Naive thymus-derived CD8-positive, alpha-beta T cell (primary cell): ENCODE measurements around the gene FOCAD. TPM values are rescaled to one million over a fixed set of nuclear protein-coding genes. Genes with fewer than 3 reads are reported as not detected.

Experiments used
- ATAC-seq, 2 donors: fragments of 150-1000 bp; cut with Tn5 transposase in 1 of 2; sonication (Bioruptor Pico), chemical (Tn5 transposase) in 1 of 2; 1 replicate in 1 of 2; 2 replicates in 1 of 2; pipeline ENCODE4 v1.10.0; 2021; ENCODE audit warnings: mild to moderate bottlenecking in 2 of 2, moderate library complexity in 2 of 2
- POLR2A ChIA-PET: fragments of 350-600 bp; sonication (Branson Sonifier 250); formaldehyde crosslinking; loops from one replicate; lab custom pipeline; 2021; ENCODE audit warnings: antibody characterized with exemption; lab: Charles Lee
- DNase-seq, 10 donors: peaks; one replicate each; pipeline versions ENCODE4 v3.0.0 to v3.0.0-alpha.2; 2020 to 2022
- H3K27ac Mint-ChIP-seq, 10 donors: one replicate each; pipeline ENCODE4 v1.8.0; 2020 to 2022; ENCODE audit warnings: mild to moderate bottlenecking in 10 of 10, mixed read lengths in 10 of 10, moderate library complexity in 4 of 10, inconsistent platforms in 1 of 10
- H3K27me3 Mint-ChIP-seq, 5 donors: one replicate each; pipeline ENCODE4 v1.8.0; 2021 to 2022; ENCODE audit warnings: mixed read lengths in 5 of 5
- H3K36me3 Mint-ChIP-seq, 3 donors: one replicate each; pipeline ENCODE4 v1.8.0; 2020 to 2022; ENCODE audit warnings: mixed read lengths in 3 of 3, mild to moderate bottlenecking in 2 of 3, inconsistent platforms in 1 of 3
- H3K4me1 Mint-ChIP-seq, 4 donors: one replicate each; pipeline ENCODE4 v1.8.0; 2021 to 2022; ENCODE audit warnings: mixed read lengths in 4 of 4
- H3K4me3 Mint-ChIP-seq, 10 donors: one replicate each; pipeline ENCODE4 v1.8.0; 2020 to 2022; ENCODE audit warnings: mild to moderate bottlenecking in 10 of 10, mixed read lengths in 10 of 10, moderate library complexity in 6 of 10, inconsistent platforms in 1 of 10
- H3K9me3 Mint-ChIP-seq, 9 donors: one replicate each; pipeline ENCODE4 v1.8.0; 2020 to 2022; ENCODE audit warnings: mixed read lengths in 9 of 9, mild to moderate bottlenecking in 3 of 9, inconsistent platforms in 1 of 9, moderate library complexity in 1 of 9
- polyA plus RNA-seq, 3 donors: library from polyadenylated mRNA; unstranded; fragments of 300-500 nt; fragmentation: Illumina TruSeq; gene quantifications; one replicate each; pipeline ENCODE4 v1.2.3, GENCODE V29; 2021
- total RNA-seq, 8 experiments: library from RNA in 2 of 8; stranded (reverse) in 2 of 8; gene quantifications; one replicate each; pipeline ENCODE4 v1.2.3 and lab custom pipeline; 2021 to 2026

Gene FOCAD
- total and polyA plus RNA-seq, 5 experiments from 2014 or later: 12.5 to 16.1 (median 15.3) TPM

GRCh38 chr9:20714442-20715415, 30.7 kb downstream of the FOCAD start:
- Mint-ChIP-seq H3K4me3 (peak overlapping the region in 1 of 10 donors; percentile 1), H3K4me1 (peaks cover 7 to 24% (median 14%) of the 10 kb centered on the region in 4 donors), H3K9me3 (peaks cover 0 to 4% (median 0%) of the 10 kb centered on the region in 9 donors), H3K27me3 (no peaks in the 10 kb centered on the region), H3K27ac (no peak overlapping the region), H3K36me3 (peaks cover 0 to 39% (median 17%) of the 10 kb centered on the region in 3 donors)
- DNase-seq (no peak), ATAC-seq (no peak)
- POLR2A ChIA-PET: no interaction called here

- peaks cover 7 to 78% (median 33%) of the 10 kb centered on the region in 3 donors for H3K36me3 Mint-ChIP-seq
- peaks cover 15 to 29% (median 22%) of the 10 kb centered on the region in 4 donors for H3K4me1 Mint-ChIP-seq
- no peaks in the 10 kb centered on the region for H3K27me3 Mint-ChIP-seq
- H3K9me3 Mint-ChIP-seq: no peaks in the 10 kb centered on the region
- POLR2A ChIA-PET: no interaction called here
- no peak overlapping the region for H3K4me3 Mint-ChIP-seq
- DNase-seq (no peak), ATAC-seq (no peak)
- peak overlapping the region in 4 of 10 donors; percentile 15 to 68 (median 20) for H3K27ac Mint-ChIP-seq
Measured at GRCh38 chr9:20722221-20722620, 38.2 kb downstream of the FOCAD start.

- H3K9me3 Mint-ChIP-seq: no peaks in the 10 kb centered on the region
- H3K27ac Mint-ChIP-seq: peak overlapping the region in 3 of 10 donors; percentile 18 to 81 (median 66)
- peaks cover 13 to 30% (median 23%) of the 10 kb centered on the region in 4 donors for H3K4me1 Mint-ChIP-seq
- POLR2A ChIA-PET: no interaction called here
- peaks cover 7 to 65% (median 33%) of the 10 kb centered on the region in 3 donors for H3K36me3 Mint-ChIP-seq
- no peaks in the 10 kb centered on the region for H3K27me3 Mint-ChIP-seq
- no peak for ATAC-seq
- peak overlapping the region in 3 of 10 donors; percentile 2 to 27 (median 20) for H3K4me3 Mint-ChIP-seq
- DNase-seq: no peak
Measured at GRCh38 chr9:20725675-20726074, 41.6 kb downstream of the FOCAD start.

- Mint-ChIP-seq H3K4me1 (peaks cover 12 to 30% (median 23%) of the 10 kb centered on the region in 4 donors), H3K9me3 (no peaks in the 10 kb centered on the region), H3K4me3 (peak overlapping the region in 2 of 10 donors; percentile 20 to 22), H3K27me3 (no peaks in the 10 kb centered on the region), H3K27ac (peak overlapping the region in 4 of 10 donors; percentile 18 to 81 (median 54)), H3K36me3 (peaks cover 7 to 62% (median 29%) of the 10 kb centered on the region in 3 donors)
- ATAC-seq: no peak
- POLR2A ChIA-PET: interaction anchor here (0.6 kb wide), 1 partner anchor 62 kb away, joined by 3 read pairs; no protein-coding TSS in a partner anchor
- DNase-seq: no peak
Measured at GRCh38 chr9:20726144-20726543, 42.1 kb downstream of the FOCAD start.

- ATAC-seq: no peak
- POLR2A ChIA-PET: interaction anchor here (0.8 kb wide), 1 partner anchor 302 kb away, joined by 9 read pairs; no protein-coding TSS in a partner anchor
- no peak overlapping the region for H3K4me3 Mint-ChIP-seq
Measured at GRCh38 chr9:20728493-20729220, 44.6 kb downstream of the FOCAD start.

GRCh38 chr9:20729523-20729922, 45.5 kb downstream of the FOCAD start:
- H3K27ac Mint-ChIP-seq: no peak overlapping the region

More at GRCh38 chr9:20728493-20729220, 44.6 kb downstream of the FOCAD start:
- DNase-seq: no peak
- H3K36me3 Mint-ChIP-seq: peaks cover 5 to 55% (median 27%) of the 10 kb centered on the region in 3 donors
- no peaks in the 10 kb centered on the region for H3K27me3 Mint-ChIP-seq
- no peaks in the 10 kb centered on the region for H3K9me3 Mint-ChIP-seq
- H3K4me1 Mint-ChIP-seq: peaks cover 12 to 22% (median 18%) of the 10 kb centered on the region in 4 donors
- H3K27ac Mint-ChIP-seq: no peak overlapping the region

GRCh38 chr9:20732118-20732517, 48.1 kb downstream of the FOCAD start:
- POLR2A ChIA-PET: no interaction called here
- DNase-seq (no peak), ATAC-seq (no peak)
- peaks cover 0 to 41% (median 24%) of the 10 kb centered on the region in 3 donors for H3K36me3 Mint-ChIP-seq
- H3K9me3 Mint-ChIP-seq: no peaks in the 10 kb centered on the region
- H3K4me1 Mint-ChIP-seq: peaks cover under 1 to 9% (median 4%) of the 10 kb centered on the region in 4 donors
- peak overlapping the region in 1 of 10 donors; percentile 9 for H3K27ac Mint-ChIP-seq
- no peaks in the 10 kb centered on the region for H3K27me3 Mint-ChIP-seq
- H3K4me3 Mint-ChIP-seq: no peak overlapping the region

More at GRCh38 chr9:20729523-20729922, 45.5 kb downstream of the FOCAD start:
- POLR2A ChIA-PET: no interaction called here
- Mint-ChIP-seq H3K9me3 (no peaks in the 10 kb centered on the region), H3K27me3 (no peaks in the 10 kb centered on the region), H3K4me1 (peaks cover 12 to 22% (median 18%) of the 10 kb centered on the region in 4 donors), H3K36me3 (peaks cover 3 to 51% (median 24%) of the 10 kb centered on the region in 3 donors), H3K4me3 (no peak overlapping the region)
- DNase-seq: no peak
- ATAC-seq: no peak

- H3K9me3 Mint-ChIP-seq: no peaks in the 10 kb centered on the region
- peaks cover 0 to 32% (median 30%) of the 10 kb centered on the region in 3 donors for H3K36me3 Mint-ChIP-seq
- POLR2A ChIA-PET: no interaction called here
- ATAC-seq (no peak), DNase-seq (no peak)
- H3K27ac Mint-ChIP-seq: no peak overlapping the region
- no peak overlapping the region for H3K4me3 Mint-ChIP-seq
- H3K4me1 Mint-ChIP-seq: peaks cover 0 to 9% (median under 1%) of the 10 kb centered on the region in 4 donors
- no peaks in the 10 kb centered on the region for H3K27me3 Mint-ChIP-seq
Measured at GRCh38 chr9:20734275-20734674, 50.2 kb downstream of the FOCAD start.

GRCh38 chr9:20740304-20740703, 56.2 kb downstream of the FOCAD start:
- Mint-ChIP-seq H3K4me3 (peak overlapping the region in 5 of 10 donors; percentile 2 to 46 (median 21)), H3K27ac (peak overlapping the region in 3 of 10 donors; percentile 6 to 62 (median 30)), H3K27me3 (no peaks in the 10 kb centered on the region), H3K36me3 (peaks cover 4 to 21% (median 19%) of the 10 kb centered on the region in 3 donors), H3K4me1 (peaks cover 9 to 16% (median 13%) of the 10 kb centered on the region in 4 donors), H3K9me3 (no peaks in the 10 kb centered on the region)
- no peak for ATAC-seq
- DNase-seq: no peak
- POLR2A ChIA-PET: no interaction called here

- ATAC-seq (peak; percentile 93 to 96), DNase-seq (peak in 7 of 10 donors; percentile 11 to 70 (median 31))
- Mint-ChIP-seq H3K4me1 (peaks cover 9 to 16% (median 13%) of the 10 kb centered on the region in 4 donors), H3K4me3 (peak overlapping the region in 3 of 10 donors; percentile 12 to 21 (median 20)), H3K27me3 (no peaks in the 10 kb centered on the region), H3K36me3 (peaks cover 4 to 25% (median 18%) of the 10 kb centered on the region in 3 donors), H3K9me3 (no peaks in the 10 kb centered on the region), H3K27ac (peak overlapping the region in 3 of 10 donors; percentile 6 to 62 (median 61))
- POLR2A ChIA-PET: no interaction called here
Measured at GRCh38 chr9:20740929-20741582, 57.0 kb downstream of the FOCAD start.

- POLR2A ChIA-PET: interaction anchor here (1.3 kb wide), 1 partner anchor 58 kb away, joined by 3 read pairs; the partner anchor contains the start of gene FOCAD
- DNase-seq (no peak), ATAC-seq (no peak)
- H3K4me3 Mint-ChIP-seq: no peak overlapping the region
- no peaks in the 10 kb centered on the region for H3K9me3 Mint-ChIP-seq
- peaks cover 4 to 16% (median 13%) of the 10 kb centered on the region in 3 donors for H3K36me3 Mint-ChIP-seq
- H3K4me1 Mint-ChIP-seq: peaks cover 9 to 16% (median 13%) of the 10 kb centered on the region in 4 donors
- no peak overlapping the region for H3K27ac Mint-ChIP-seq
- H3K27me3 Mint-ChIP-seq: no peaks in the 10 kb centered on the region
Measured at GRCh38 chr9:20742833-20743232, 58.8 kb downstream of the FOCAD start.
